HEK293T (cell line): Measurements from ENCODE around the gene KCNJ15.

ENCODE experiments used
- ARNT ChIP-seq: fragments of 450-650 bp; IDR thresholded peaks from 2 replicates; pipeline ENCODE4 v1.6.1; 2017; ENCODE audit warnings: mild to moderate bottlenecking
- CTBP1 ChIP-seq: fragments of 450-650 bp; IDR thresholded peaks from 2 replicates; pipeline ENCODE4 v1.6.1; 2016; ENCODE audit warnings: borderline replicate concordance
- FOXK2 ChIP-seq: fragments of 450-650 bp; IDR thresholded peaks from 2 replicates; pipeline ENCODE4 v1.6.1; 2016; ENCODE audit warnings: mild to moderate bottlenecking
- TARDBP ChIP-seq: fragments of 450-650 bp; IDR thresholded peaks from 2 replicates; pipeline ENCODE4 v1.6.1; 2016

DNA sequence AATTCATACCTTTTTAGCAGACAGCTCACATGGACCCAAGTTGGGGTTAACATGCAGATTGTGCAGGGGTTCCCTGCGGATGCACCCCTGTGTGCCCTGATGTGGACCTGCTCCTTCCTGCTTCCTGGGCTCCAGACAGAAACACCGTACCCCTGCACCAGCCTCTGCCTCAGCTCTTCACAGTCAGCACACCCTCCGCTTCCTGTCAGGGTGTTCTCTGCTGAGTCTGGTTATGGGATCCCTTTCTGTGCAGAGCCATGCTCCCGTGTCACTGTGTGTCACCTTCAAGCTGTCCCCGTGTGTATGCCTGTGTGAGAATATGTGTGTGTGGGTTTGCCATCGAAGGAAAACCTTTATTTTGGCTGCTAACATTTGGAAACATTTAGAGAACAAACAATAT, 48.7 kb upstream of the KCNJ15 start:
- no peak for TF ChIP-seq TARDBP
- no peak for TF ChIP-seq FOXK2
- no peak for TF ChIP-seq ARNT
- TF ChIP-seq CTBP1, result no peak
